ENCODE measurements around the gene SAMM50. TPM values are rescaled to one million over a fixed set of nuclear protein-coding genes. Genes with fewer than 3 reads are reported as not detected.

SAMM50 gene
- total RNA-seq (2022): 47.0 and 55.3 TPM in 2 replicates
- Bru-seq, nascent RNA: percentile 66 among the genes with signal in this experiment
- BruChase-seq, experiment 1, labeled RNA remaining after a 6-hour chase: percentile 74 among the genes with signal in this experiment
- percentile 67 among the genes with signal in this experiment for BruChase-seq, experiment 2, labeled RNA remaining after a 2-hour chase
- long read RNA-seq, transcript SAMM50-201 (15 exons, 1,717 nt): major isoform, 87 of 103 reads
- long read RNA-seq, partial matches to known transcripts: 8 of 103 reads
- long read RNA-seq, other reads (novel, unspliced or antisense): 7 of 103 reads

GRCh38 chr22:43955040-43955882 lies at the start of gene SAMM50:
Gene SAMM50, plus strand, starts transcription at chr22:43955442. Its CDS starts 136 bp downstream, at chr22:43955578.
- CTCF ChIA-PET: interaction anchor here (0.7 to 1.5 kb wide), 3 partner anchors 9 to 72 kb away, joined by 5 to 7 read pairs (median 5); no protein-coding TSS in a partner anchor
- TF ChIP-seq, protein P1, sequence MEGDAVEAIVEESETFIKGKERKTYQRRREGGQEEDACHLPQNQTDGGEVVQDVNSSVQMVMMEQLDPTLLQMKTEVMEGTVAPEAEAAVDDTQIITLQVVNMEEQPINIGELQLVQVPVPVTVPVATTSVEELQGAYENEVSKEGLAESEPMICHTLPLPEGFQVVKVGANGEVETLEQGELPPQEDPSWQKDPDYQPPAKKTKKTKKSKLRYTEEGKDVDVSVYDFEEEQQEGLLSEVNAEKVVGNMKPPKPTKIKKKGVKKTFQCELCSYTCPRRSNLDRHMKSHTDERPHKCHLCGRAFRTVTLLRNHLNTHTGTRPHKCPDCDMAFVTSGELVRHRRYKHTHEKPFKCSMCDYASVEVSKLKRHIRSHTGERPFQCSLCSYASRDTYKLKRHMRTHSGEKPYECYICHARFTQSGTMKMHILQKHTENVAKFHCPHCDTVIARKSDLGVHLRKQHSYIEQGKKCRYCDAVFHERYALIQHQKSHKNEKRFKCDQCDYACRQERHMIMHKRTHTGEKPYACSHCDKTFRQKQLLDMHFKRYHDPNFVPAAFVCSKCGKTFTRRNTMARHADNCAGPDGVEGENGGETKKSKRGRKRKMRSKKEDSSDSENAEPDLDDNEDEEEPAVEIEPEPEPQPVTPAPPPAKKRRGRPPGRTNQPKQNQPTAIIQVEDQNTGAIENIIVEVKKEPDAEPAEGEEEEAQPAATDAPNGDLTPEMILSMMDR (IDR thresholded peaks at IDR 0.05; ENCODE audit: unreplicated experiment): no peak

DNA sequence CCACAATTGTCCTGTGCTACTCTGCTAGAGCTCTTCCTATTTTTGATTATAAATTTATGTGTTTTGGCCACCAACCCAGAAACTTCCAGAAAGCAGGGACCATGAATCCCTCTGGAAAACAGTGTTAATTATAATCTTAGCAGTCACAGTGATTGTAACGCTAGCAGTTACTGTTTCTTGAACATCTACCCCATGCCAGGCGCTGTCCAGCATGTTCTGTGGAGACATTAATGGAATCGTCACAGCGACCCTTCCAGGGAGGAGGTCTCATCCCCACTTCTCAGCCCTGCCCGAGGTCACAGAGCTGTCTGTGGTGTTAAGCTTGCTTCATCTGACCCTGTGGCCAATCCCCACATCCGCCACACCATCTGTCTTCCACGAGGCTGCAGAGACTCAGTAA lies 49.6 kb upstream of the SAMM50 start:
- Mint-ChIP-seq H3K9me3 (ENCODE audit: low read depth, unreplicated experiment) (no peaks in the 10 kb centered on the region), H3K27ac (ENCODE audit: unreplicated experiment) (no peak overlapping the region), H3K27me3 (ENCODE audit: unreplicated experiment) (peaks cover 65% of the 10 kb centered on the region), H3K4me3 (ENCODE audit: low read depth, unreplicated experiment) (no peak overlapping the region), H3K36me3 (ENCODE audit: insufficient read depth, unreplicated experiment) (no peaks in the 10 kb centered on the region), H3K4me1 (ENCODE audit: low read depth, unreplicated experiment) (no peaks in the 10 kb centered on the region)
- intact Hi-C loops (cut with micrococcal nuclease; ENCODE audit: unreplicated experiment): no loop called here
- TF ChIP-seq, protein P1 (IDR thresholded peaks at IDR 0.05; ENCODE audit: unreplicated experiment): no peak
- CTCF ChIA-PET: interaction anchor here (1.2 kb wide), 1 partner anchor 23 kb away, joined by 4 read pairs; no protein-coding TSS in a partner anchor
- DNase-seq: no peak
- no TSS peak for BruUV-seq (replicated peaks)

More at GRCh38 chr22:43955040-43955882, at the start of gene SAMM50:
- Mint-ChIP-seq H3K27ac (ENCODE audit: unreplicated experiment) (peak within 1 kb of the TSS; percentile 66), H3K4me1 (ENCODE audit: low read depth, unreplicated experiment) (peaks cover 28% of the 10 kb centered on the region), H3K36me3 (ENCODE audit: insufficient read depth, unreplicated experiment) (peaks cover 42% of the 10 kb centered on the region), H3K27me3 (ENCODE audit: unreplicated experiment) (no peaks in the 10 kb centered on the region), H3K9me3 (ENCODE audit: low read depth, unreplicated experiment) (no peaks in the 10 kb centered on the region), H3K4me3 (ENCODE audit: low read depth, unreplicated experiment) (peak within 1 kb of the TSS; percentile 85)
- BruUV-seq (replicated peaks): no TSS peak
- peak; percentile 90 for DNase-seq
- intact Hi-C loops (cut with micrococcal nuclease; ENCODE audit: unreplicated experiment): no loop called here

DNA sequence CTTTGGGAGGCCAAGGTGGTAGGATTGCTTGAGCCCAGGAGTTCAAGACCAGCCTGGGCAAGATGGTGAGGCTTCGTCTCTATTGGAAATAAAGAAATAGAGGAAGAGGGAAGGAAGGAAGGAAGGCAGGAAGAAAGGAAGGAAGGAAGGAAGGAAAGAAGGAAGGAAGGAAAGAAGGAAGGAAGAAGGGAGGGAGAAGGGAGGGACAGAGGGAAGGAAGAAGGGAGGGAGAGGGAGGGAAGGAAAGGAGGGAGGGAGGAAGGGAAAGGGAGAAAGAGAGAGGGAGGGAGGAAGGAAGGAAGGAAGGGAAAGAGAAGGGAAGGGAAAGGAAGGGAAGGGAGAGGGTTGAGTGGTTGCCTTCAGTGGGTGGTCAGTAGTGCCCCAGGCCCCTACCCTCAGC lies 45.5 kb upstream of the SAMM50 start:
- Mint-ChIP-seq H3K9me3 (ENCODE audit: low read depth, unreplicated experiment) (peaks cover 6% of the 10 kb centered on the region), H3K4me1 (ENCODE audit: low read depth, unreplicated experiment) (no peaks in the 10 kb centered on the region), H3K4me3 (ENCODE audit: low read depth, unreplicated experiment) (no peak overlapping the region), H3K27me3 (ENCODE audit: unreplicated experiment) (peaks cover 73% of the 10 kb centered on the region), H3K27ac (ENCODE audit: unreplicated experiment) (no peak overlapping the region), H3K36me3 (ENCODE audit: insufficient read depth, unreplicated experiment) (no peaks in the 10 kb centered on the region)
- CTCF ChIA-PET: no interaction called here
- BruUV-seq (replicated peaks): no TSS peak
- intact Hi-C loops (cut with micrococcal nuclease; ENCODE audit: unreplicated experiment): no loop called here
- TF ChIP-seq, protein P1 (IDR thresholded peaks at IDR 0.05; ENCODE audit: unreplicated experiment): no peak
- DNase-seq: no peak

- DNase-seq: no peak
- H3K9me3 Mint-ChIP-seq (ENCODE audit: low read depth, unreplicated experiment): peaks cover 6% of the 10 kb centered on the region
- CTCF ChIA-PET: no interaction called here
- H3K4me1 Mint-ChIP-seq (ENCODE audit: low read depth, unreplicated experiment): no peaks in the 10 kb centered on the region
- BruUV-seq (replicated peaks): no TSS peak
- H3K27ac Mint-ChIP-seq (ENCODE audit: unreplicated experiment): no peak overlapping the region
- no peak overlapping the region for H3K4me3 Mint-ChIP-seq (ENCODE audit: low read depth, unreplicated experiment)
- no peaks in the 10 kb centered on the region for H3K36me3 Mint-ChIP-seq (ENCODE audit: insufficient read depth, unreplicated experiment)
- intact Hi-C loops (cut with micrococcal nuclease; ENCODE audit: unreplicated experiment): no loop called here
- TF ChIP-seq, protein P1 (IDR thresholded peaks at IDR 0.05; ENCODE audit: unreplicated experiment): no peak
- H3K27me3 Mint-ChIP-seq (ENCODE audit: unreplicated experiment): peaks cover 73% of the 10 kb centered on the region
These were observed 45.0 kb upstream of the SAMM50 start for GRCh38 chr22:43910178-43910695.
